K562 (cell line): ENCODE data around the gene ADIG. TPM values are rescaled to one million over a fixed set of nuclear protein-coding genes. Genes with fewer than 3 reads are reported as not detected.

Source experiments
- polyA plus RNA-seq, 8 experiments: library from polyadenylated mRNA; depleted of rRNA in 4 of 8; stranded (reverse) in 5 of 8; unstranded in 3 of 8; fragments of >200 nt; fragmentation: Nextera tagmentation in 2 of 8; fragmentation: Illumina TruSeq in 1 of 8; extraction: Ambion mirVana in 2 of 8; extraction: Trizol in 1 of 8; gene quantifications; 2 replicates each; pipeline versions ENCODE4 v1.2.1 to v1.2.3, GENCODE V29; 2011 to 2014; ENCODE audit warnings: inconsistent platforms in 1 of 8, missing spikeins in 1 of 8
- total RNA-seq, 7 experiments: library from RNA; depleted of rRNA in 6 of 7; stranded (reverse); fragments of >200 nt in 6 of 7; fragmentation: Illumina TruSeq in 2 of 7; extraction: Trizol in 2 of 7; gene quantifications; 2 replicates each; pipeline versions ENCODE4 v1.2.1 to v1.2.3, GENCODE V29; 2011 to 2021; ENCODE audit warnings: low replicate concordance in 1 of 7
- TF ChIP-seq, protein P1 (sequence below): fragments of 200-600 bp; sonication (generic); IDR thresholded peaks from one replicate; pipeline ENCODE4 v1.6.1; 2012; ENCODE audit warnings: mild to moderate bottlenecking, low read depth, low read length, inconsistent platforms

ADIG gene
- total and polyA plus RNA-seq, 9 of the 15 experiments (the other 6 are each of a cell fraction or from before 2014, with no cell fraction given), result not detected

DNA sequence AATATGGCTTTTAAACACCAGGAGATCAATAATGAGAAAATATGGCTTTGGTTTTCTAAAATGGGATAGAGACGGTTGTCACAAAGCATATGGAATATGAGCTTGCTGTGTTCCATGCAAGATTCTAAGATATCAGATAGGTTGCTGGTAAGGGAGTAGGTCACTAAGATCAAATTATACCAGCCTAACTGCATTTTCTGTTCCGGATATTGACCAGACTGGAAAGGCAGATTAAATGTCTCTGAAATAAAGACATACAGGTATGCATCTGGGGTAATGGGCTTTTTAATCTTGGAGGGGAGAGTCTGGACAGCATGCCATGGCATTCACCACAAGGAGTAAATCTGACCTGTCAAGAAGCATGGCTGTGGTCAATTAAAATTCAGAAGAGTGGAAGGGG is 35.2 kb upstream of the ADIG start (continued):
- TF ChIP-seq, protein P1, sequence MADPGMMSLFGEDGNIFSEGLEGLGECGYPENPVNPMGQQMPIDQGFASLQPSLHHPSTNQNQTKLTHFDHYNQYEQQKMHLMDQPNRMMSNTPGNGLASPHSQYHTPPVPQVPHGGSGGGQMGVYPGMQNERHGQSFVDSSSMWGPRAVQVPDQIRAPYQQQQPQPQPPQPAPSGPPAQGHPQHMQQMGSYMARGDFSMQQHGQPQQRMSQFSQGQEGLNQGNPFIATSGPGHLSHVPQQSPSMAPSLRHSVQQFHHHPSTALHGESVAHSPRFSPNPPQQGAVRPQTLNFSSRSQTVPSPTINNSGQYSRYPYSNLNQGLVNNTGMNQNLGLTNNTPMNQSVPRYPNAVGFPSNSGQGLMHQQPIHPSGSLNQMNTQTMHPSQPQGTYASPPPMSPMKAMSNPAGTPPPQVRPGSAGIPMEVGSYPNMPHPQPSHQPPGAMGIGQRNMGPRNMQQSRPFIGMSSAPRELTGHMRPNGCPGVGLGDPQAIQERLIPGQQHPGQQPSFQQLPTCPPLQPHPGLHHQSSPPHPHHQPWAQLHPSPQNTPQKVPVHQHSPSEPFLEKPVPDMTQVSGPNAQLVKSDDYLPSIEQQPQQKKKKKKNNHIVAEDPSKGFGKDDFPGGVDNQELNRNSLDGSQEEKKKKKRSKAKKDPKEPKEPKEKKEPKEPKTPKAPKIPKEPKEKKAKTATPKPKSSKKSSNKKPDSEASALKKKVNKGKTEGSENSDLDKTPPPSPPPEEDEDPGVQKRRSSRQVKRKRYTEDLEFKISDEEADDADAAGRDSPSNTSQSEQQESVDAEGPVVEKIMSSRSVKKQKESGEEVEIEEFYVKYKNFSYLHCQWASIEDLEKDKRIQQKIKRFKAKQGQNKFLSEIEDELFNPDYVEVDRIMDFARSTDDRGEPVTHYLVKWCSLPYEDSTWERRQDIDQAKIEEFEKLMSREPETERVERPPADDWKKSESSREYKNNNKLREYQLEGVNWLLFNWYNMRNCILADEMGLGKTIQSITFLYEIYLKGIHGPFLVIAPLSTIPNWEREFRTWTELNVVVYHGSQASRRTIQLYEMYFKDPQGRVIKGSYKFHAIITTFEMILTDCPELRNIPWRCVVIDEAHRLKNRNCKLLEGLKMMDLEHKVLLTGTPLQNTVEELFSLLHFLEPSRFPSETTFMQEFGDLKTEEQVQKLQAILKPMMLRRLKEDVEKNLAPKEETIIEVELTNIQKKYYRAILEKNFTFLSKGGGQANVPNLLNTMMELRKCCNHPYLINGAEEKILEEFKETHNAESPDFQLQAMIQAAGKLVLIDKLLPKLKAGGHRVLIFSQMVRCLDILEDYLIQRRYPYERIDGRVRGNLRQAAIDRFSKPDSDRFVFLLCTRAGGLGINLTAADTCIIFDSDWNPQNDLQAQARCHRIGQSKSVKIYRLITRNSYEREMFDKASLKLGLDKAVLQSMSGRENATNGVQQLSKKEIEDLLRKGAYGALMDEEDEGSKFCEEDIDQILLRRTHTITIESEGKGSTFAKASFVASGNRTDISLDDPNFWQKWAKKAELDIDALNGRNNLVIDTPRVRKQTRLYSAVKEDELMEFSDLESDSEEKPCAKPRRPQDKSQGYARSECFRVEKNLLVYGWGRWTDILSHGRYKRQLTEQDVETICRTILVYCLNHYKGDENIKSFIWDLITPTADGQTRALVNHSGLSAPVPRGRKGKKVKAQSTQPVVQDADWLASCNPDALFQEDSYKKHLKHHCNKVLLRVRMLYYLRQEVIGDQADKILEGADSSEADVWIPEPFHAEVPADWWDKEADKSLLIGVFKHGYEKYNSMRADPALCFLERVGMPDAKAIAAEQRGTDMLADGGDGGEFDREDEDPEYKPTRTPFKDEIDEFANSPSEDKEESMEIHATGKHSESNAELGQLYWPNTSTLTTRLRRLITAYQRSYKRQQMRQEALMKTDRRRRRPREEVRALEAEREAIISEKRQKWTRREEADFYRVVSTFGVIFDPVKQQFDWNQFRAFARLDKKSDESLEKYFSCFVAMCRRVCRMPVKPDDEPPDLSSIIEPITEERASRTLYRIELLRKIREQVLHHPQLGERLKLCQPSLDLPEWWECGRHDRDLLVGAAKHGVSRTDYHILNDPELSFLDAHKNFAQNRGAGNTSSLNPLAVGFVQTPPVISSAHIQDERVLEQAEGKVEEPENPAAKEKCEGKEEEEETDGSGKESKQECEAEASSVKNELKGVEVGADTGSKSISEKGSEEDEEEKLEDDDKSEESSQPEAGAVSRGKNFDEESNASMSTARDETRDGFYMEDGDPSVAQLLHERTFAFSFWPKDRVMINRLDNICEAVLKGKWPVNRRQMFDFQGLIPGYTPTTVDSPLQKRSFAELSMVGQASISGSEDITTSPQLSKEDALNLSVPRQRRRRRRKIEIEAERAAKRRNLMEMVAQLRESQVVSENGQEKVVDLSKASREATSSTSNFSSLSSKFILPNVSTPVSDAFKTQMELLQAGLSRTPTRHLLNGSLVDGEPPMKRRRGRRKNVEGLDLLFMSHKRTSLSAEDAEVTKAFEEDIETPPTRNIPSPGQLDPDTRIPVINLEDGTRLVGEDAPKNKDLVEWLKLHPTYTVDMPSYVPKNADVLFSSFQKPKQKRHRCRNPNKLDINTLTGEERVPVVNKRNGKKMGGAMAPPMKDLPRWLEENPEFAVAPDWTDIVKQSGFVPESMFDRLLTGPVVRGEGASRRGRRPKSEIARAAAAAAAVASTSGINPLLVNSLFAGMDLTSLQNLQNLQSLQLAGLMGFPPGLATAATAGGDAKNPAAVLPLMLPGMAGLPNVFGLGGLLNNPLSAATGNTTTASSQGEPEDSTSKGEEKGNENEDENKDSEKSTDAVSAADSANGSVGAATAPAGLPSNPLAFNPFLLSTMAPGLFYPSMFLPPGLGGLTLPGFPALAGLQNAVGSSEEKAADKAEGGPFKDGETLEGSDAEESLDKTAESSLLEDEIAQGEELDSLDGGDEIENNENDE, result no peak
